HL-60 (cell line): ENCODE data around the gene PLGRKT.
A peak's percentile ranks its signal among the peaks of the same experiment; 100 is the strongest.

Experiments used
- DNase-seq, 2 experiments: peaks; one replicate each; pipeline ENCODE4 v3.0.0-alpha.2; 2010 to 2020; ENCODE audit warnings: low read depth in 1 of 2, low spot score in 1 of 2
- H3K27ac ChIP-seq: fragments of 250-450 bp; sonication (Bioruptor Pico); replicated peaks from 2 replicates; pipeline ENCODE4 v1.5.1; 2020; ENCODE audit warnings: mild to moderate bottlenecking, moderate library complexity
- H3K27me3 ChIP-seq: fragments of 250-450 bp; sonication (Bioruptor Pico); 2 replicates; pipeline ENCODE4 v1.5.1; 2021; ENCODE audit warnings: mild to moderate bottlenecking, moderate library complexity; ENCODE audit not compliant: insufficient read depth, poor library complexity, severe bottlenecking
- H3K4me3 ChIP-seq: replicated peaks from 2 replicates; pipeline ENCODE4 v1.5.1; 2011; ENCODE audit warnings: mild to moderate bottlenecking, control low read depth, low read length; ENCODE audit not compliant: insufficient read depth
- CTCF ChIP-seq: IDR thresholded peaks from one replicate; pipeline ENCODE4 v1.5.1; 2011; ENCODE audit warnings: low read length, control low read depth, inconsistent platforms; ENCODE audit not compliant: insufficient read depth
- GABPA ChIP-seq: IDR thresholded peaks from 2 replicates; pipeline ENCODE4 v1.6.1; 2012; ENCODE audit warnings: low read depth
- POLR2AphosphoS5 ChIP-seq: IDR thresholded peaks from 2 replicates; pipeline ENCODE4 v1.6.1; 2012; ENCODE audit warnings: low read depth
- REST ChIP-seq: IDR thresholded peaks from 2 replicates; pipeline ENCODE4 v1.6.1; 2012; ENCODE audit warnings: low read depth; ENCODE audit not compliant: insufficient replicate concordance
- SPI1 ChIP-seq: IDR thresholded peaks from 2 replicates; pipeline ENCODE4 v1.6.1; 2012; ENCODE audit warnings: low read depth, mild to moderate bottlenecking, borderline replicate concordance
- long read RNA-seq: library from polyadenylated mRNA; unstranded; transcript quantifications from one replicate; pipeline ENCODE4 v2.0.0, GENCODE V29; 2020

Gene PLGRKT
- long read RNA-seq, transcript PLGRKT-201 (6 exons, 932 nt): major isoform, 23 of 33 reads
- long read RNA-seq, partial matches to known transcripts: 0 of 33 reads
- long read RNA-seq, other reads (novel, unspliced or antisense): 10 of 33 reads

GRCh38 chr9:5437254-5438216 lies at the start of gene PLGRKT:
Gene PLGRKT (minus strand): TSS chr9:5437925. CDS start chr9:5431977, 5,948 bp downstream.
- TF ChIP-seq POLR2AphosphoS5 (peak; percentile 77; the same call in 1 of the 2 replicates), GABPA (peak; percentile 90), CTCF (no peak), SPI1 (peak; percentile 45; the same call in 1 of the 2 replicates), REST (peak; percentile 63)
- Histone ChIP-seq H3K4me3 (peak within 1 kb of the TSS; percentile 73), H3K27ac (peak within 1 kb of the TSS; percentile 75), H3K27me3 (no peaks in the 10 kb centered on the region)
- DNase-seq: peak; percentile 76 to 95

GRCh38 chr9:5486988-5487387 lies 49.3 kb upstream of the PLGRKT start:
- no peaks in the 10 kb centered on the region for H3K27me3 ChIP-seq
- no peak overlapping the region for H3K27ac ChIP-seq
- no peak for DNase-seq
- TF ChIP-seq CTCF: no peak
- TF ChIP-seq REST: no peak
- no peak for TF ChIP-seq GABPA
- TF ChIP-seq POLR2AphosphoS5: no peak
- TF ChIP-seq SPI1: no peak
- no peak overlapping the region for H3K4me3 ChIP-seq

- Histone ChIP-seq H3K4me3 (no peak overlapping the region), H3K27ac (no peak overlapping the region), H3K27me3 (no peaks in the 10 kb centered on the region)
- TF ChIP-seq GABPA (no peak), POLR2AphosphoS5 (no peak), SPI1 (no peak), REST (no peak), CTCF (no peak)
- no peak for DNase-seq
Measured at GRCh38 chr9:5485378-5486085, 47.8 kb upstream of the PLGRKT start.
